NB4 (cell line): ENCODE results near the gene CCDC14.

Experiments used
- CTCF ChIP-seq: IDR thresholded peaks from one replicate; pipeline ENCODE4 v1.5.1; 2012; ENCODE audit warnings: low read depth, low read length
- MAX ChIP-seq: IDR thresholded peaks from 2 replicates; pipeline ENCODE4 v1.6.1; 2011; ENCODE audit warnings: low read depth, low read length
- POLR2A ChIP-seq: IDR thresholded peaks from 2 replicates; pipeline ENCODE4 v1.6.1; 2011; ENCODE audit warnings: mild to moderate bottlenecking; ENCODE audit not compliant: insufficient read length; ENCODE audit errors: extremely low read depth

- TF ChIP-seq CTCF (no peak), POLR2A (no peak), MAX (no peak)
These were observed 19.5 kb upstream of the CCDC14 start for GRCh38 chr3:123980539-123980938.
